Upper lobe of right lung (tissue), 1 donor: ENCODE measurements around the gene ZNF577. TPM values are rescaled to one million over a fixed set of nuclear protein-coding genes. Genes with fewer than 3 reads are reported as not detected.

Experiments
- ATAC-seq: fragments of 200-7000 bp; cut with Tn5 transposase; one replicate; pipeline ENCODE4 v1.9.1; 2020; ENCODE audit warnings: mild to moderate bottlenecking, moderate library complexity
- DNase-seq: peaks from one replicate; pipeline ENCODE4 v3.0.0-alpha.2; 2020
- H3K27ac ChIP-seq: fragments of 200-600 bp; one replicate; pipeline ENCODE4 v1.8.0; 2022
- H3K27me3 ChIP-seq: fragments of 200-600 bp; one replicate; pipeline ENCODE4 v1.8.0; 2022; ENCODE audit warnings: mild to moderate bottlenecking
- H3K36me3 ChIP-seq: fragments of 200-600 bp; one replicate; pipeline ENCODE4 v1.8.0; 2022
- H3K4me1 ChIP-seq: fragments of 200-600 bp; one replicate; pipeline ENCODE4 v1.8.0; 2022
- H3K4me3 ChIP-seq: fragments of 200-600 bp; one replicate; pipeline ENCODE4 v1.8.0; 2022; ENCODE audit warnings: mild to moderate bottlenecking
- H3K9me3 ChIP-seq: fragments of 200-600 bp; one replicate; pipeline ENCODE4 v1.8.0; 2022
- intact Hi-C: fragments of 100-400 bp; cut with DNase I; formaldehyde crosslinking; loops from one replicate; pipeline ENCODE4 v1.11.0; 2022
- total RNA-seq: library from RNA; stranded (reverse); fragmentation: NEBNext Ultra II Directional; extraction: Animal tissue kit (Norgen Biotek cat#: 25700); gene quantifications from one replicate; pipeline ENCODE4 v1.2.1, GENCODE V29; 2021
- TF ChIP-seq, protein P1 (sequence below): fragments of 200-600 bp; IDR thresholded peaks from one replicate; pipeline ENCODE4 v1.8.0; 2022; ENCODE audit warnings: antibody characterized with exemption
- donor health status: DM: no; HTN: yes; CAD: no; lungs with severe emphysema.

The ZNF577 gene
- total RNA-seq, 1 donor from 2014 or later = 9.4 TPM

DNA sequence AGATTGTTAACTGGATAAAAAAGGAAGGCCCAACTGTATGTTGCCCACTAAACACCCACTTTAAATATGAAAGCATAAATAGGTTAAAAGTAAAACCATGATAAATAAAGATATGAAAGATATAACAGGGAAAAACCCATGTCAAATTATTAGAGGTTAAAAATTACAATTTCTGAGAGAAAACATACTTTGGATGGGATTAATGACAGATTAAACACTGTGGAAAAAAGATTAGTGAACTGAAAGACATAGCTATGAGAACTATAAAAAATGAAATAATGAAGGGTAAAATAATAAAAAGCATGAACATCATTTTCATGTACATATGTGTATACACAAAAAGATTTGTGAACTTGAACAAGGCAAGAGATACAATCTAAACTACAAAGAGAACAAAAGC is 2.2 kb upstream of the ZNF577 start:
- TF ChIP-seq, protein P1, sequence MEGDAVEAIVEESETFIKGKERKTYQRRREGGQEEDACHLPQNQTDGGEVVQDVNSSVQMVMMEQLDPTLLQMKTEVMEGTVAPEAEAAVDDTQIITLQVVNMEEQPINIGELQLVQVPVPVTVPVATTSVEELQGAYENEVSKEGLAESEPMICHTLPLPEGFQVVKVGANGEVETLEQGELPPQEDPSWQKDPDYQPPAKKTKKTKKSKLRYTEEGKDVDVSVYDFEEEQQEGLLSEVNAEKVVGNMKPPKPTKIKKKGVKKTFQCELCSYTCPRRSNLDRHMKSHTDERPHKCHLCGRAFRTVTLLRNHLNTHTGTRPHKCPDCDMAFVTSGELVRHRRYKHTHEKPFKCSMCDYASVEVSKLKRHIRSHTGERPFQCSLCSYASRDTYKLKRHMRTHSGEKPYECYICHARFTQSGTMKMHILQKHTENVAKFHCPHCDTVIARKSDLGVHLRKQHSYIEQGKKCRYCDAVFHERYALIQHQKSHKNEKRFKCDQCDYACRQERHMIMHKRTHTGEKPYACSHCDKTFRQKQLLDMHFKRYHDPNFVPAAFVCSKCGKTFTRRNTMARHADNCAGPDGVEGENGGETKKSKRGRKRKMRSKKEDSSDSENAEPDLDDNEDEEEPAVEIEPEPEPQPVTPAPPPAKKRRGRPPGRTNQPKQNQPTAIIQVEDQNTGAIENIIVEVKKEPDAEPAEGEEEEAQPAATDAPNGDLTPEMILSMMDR = no peak
- Histone ChIP-seq H3K27me3 (no peaks in the 10 kb centered on the region), H3K9me3 (peaks cover 55% of the 10 kb centered on the region), H3K4me3 (no peak overlapping the region), H3K27ac (no peak overlapping the region), H3K36me3 (peaks cover 42% of the 10 kb centered on the region), H3K4me1 (no peaks in the 10 kb centered on the region)
- intact Hi-C loops = no loop called here
- ATAC-seq (no peak), DNase-seq (no peak)

- no peak overlapping the region for H3K27ac ChIP-seq
- no peak overlapping the region for H3K4me3 ChIP-seq
- DNase-seq (no peak), ATAC-seq (no peak)
- TF ChIP-seq, protein P1 = no peak
- H3K27me3 ChIP-seq = no peaks in the 10 kb centered on the region
- intact Hi-C loops = no loop called here
- peaks cover 16% of the 10 kb centered on the region for H3K9me3 ChIP-seq
- peaks cover 4% of the 10 kb centered on the region for H3K36me3 ChIP-seq
- H3K4me1 ChIP-seq = no peaks in the 10 kb centered on the region
These were observed 3.0 kb downstream of the ZNF577 start for GRCh38 chr19:51884713-51885112.

DNA sequence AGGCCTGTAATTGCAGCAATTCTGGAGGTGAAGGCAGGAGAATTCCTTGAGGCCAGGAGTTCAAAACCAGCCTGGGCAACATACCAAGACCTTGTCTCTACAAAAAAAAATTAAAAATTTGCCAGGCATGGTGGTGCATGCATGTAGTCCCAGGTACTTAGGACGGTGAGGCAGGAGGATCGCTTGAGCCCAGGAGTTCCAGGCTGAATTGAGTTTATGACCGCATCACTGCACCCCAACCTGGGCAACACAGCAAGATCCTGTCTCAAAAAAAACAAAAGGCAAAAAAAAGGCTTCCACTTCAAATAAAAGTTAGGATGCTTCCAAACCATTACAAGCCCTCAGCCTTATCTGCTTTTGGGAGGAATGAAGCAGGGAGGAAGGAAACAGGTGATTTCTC is 5.2 kb downstream of the ZNF577 start:
- intact Hi-C loops = no loop called here
- TF ChIP-seq, protein P1 = no peak
- H3K9me3 ChIP-seq = peaks cover 12% of the 10 kb centered on the region
- no peaks in the 10 kb centered on the region for H3K4me1 ChIP-seq
- H3K4me3 ChIP-seq = no peak overlapping the region
- no peak for DNase-seq
- H3K27me3 ChIP-seq = no peaks in the 10 kb centered on the region
- no peak for ATAC-seq
- H3K36me3 ChIP-seq = peaks cover 20% of the 10 kb centered on the region
- H3K27ac ChIP-seq = no peak overlapping the region

DNA sequence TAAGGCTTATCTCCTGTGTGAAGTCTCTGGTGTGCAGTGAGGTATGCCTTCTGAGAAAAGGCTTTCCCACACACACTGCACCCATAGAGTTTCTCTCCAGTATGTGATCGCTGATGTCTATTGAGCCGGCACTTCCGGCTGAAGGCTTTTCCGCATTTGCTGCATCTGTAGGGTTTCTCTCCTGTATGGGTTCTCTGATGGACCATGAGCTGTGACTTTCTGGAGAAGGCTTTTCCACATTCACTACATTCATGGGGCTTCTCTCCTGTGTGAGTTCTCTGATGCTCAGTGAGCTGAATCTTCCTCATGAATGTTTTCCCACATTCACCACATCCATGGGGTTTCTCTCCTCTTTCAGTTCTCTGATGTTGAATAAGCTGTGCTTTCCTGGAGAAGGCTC is 14.7 kb downstream of the ZNF577 start:
- no peak for DNase-seq
- H3K36me3 ChIP-seq = peaks cover 42% of the 10 kb centered on the region
- no peak overlapping the region for H3K27ac ChIP-seq
- ATAC-seq = no peak
- TF ChIP-seq, protein P1 = no peak
- H3K27me3 ChIP-seq = no peaks in the 10 kb centered on the region
- intact Hi-C loops = no loop called here
- no peaks in the 10 kb centered on the region for H3K4me1 ChIP-seq
- no peak overlapping the region for H3K4me3 ChIP-seq
- H3K9me3 ChIP-seq = peaks cover 75% of the 10 kb centered on the region

DNA sequence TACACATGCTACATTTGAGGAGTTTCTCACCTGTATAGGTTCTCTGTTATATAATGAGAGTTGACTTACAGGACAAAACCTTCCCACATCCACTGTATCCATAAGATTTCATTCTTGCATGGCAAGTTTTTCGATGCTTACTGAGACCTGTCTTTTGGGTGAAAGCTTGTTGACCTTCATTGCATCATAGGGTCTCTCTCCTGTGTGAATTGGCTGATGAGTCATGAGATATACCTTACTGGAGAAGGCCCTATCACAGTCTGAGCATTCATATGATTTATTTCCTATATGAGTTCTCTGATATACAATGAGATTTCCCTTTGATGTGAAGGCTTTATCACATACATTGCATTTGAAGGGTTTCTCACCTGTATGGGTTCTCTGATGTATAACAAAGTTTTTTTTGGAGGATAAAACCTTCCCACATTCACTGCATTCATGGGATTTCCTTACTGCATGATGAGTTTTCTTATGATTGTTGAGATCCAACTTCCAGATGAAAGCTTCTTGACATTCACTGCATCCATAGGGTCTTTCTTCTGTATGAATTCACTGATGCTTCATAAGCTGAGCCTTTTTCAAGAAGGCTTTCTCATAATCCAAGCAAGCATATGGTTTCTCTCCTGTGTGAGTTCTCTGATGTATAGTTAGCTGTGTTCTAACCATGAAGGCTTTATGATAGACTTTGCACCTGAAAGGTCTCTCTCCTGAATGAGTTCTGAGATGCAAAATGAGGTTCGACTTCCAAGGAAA is 25.7 kb downstream of the ZNF577 start:
- TF ChIP-seq, protein P1 = no peak
- intact Hi-C loops = no loop called here
- Histone ChIP-seq H3K4me3 (no peak overlapping the region), H3K9me3 (peaks cover 88% of the 10 kb centered on the region), H3K4me1 (no peaks in the 10 kb centered on the region), H3K27me3 (no peaks in the 10 kb centered on the region), H3K36me3 (no peaks in the 10 kb centered on the region), H3K27ac (no peak overlapping the region)
- DNase-seq = no peak
- no peak for ATAC-seq
